OCI-LY3 (cell line): Measurements from ENCODE around the gene ZNF680.

Experiments used
- EZH2phosphoT487 ChIP-seq: fragments of 200-600 bp; shearing (Covaris generic); IDR thresholded peaks from 2 replicates; pipeline ENCODE4 v1.6.1; 2018; ENCODE audit warnings: antibody characterized with exemption, mixed run types, low read depth
- TF ChIP-seq, protein P1 (sequence below): fragments of 200-600, 300-600 bp; sonication (generic); IDR thresholded peaks from 2 replicates; pipeline ENCODE4 v1.5.1; 2014; ENCODE audit warnings: antibody characterized with exemption, low read length, low read depth

GRCh38 chr7:64606385-64606784, 43.5 kb upstream of the ZNF680 start:
- TF ChIP-seq, protein P1, sequence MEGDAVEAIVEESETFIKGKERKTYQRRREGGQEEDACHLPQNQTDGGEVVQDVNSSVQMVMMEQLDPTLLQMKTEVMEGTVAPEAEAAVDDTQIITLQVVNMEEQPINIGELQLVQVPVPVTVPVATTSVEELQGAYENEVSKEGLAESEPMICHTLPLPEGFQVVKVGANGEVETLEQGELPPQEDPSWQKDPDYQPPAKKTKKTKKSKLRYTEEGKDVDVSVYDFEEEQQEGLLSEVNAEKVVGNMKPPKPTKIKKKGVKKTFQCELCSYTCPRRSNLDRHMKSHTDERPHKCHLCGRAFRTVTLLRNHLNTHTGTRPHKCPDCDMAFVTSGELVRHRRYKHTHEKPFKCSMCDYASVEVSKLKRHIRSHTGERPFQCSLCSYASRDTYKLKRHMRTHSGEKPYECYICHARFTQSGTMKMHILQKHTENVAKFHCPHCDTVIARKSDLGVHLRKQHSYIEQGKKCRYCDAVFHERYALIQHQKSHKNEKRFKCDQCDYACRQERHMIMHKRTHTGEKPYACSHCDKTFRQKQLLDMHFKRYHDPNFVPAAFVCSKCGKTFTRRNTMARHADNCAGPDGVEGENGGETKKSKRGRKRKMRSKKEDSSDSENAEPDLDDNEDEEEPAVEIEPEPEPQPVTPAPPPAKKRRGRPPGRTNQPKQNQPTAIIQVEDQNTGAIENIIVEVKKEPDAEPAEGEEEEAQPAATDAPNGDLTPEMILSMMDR, result no peak
- TF ChIP-seq EZH2phosphoT487, result no peak
